K562 (cell line): ENCODE results near the gene VDR.

Experiments used
- CTCF ChIP-seq, 3 experiments: IDR thresholded peaks in 2 of 3; conservative IDR thresholded peaks in 1 of 3; 2 replicates each; pipeline ENCODE4 v1.5.1; 2011 to 2012; ENCODE audit warnings: low read length in 3 of 3, mild to moderate bottlenecking in 3 of 3, control low read depth in 2 of 3, improper control_type of control experiment in 1 of 3, inconsistent platforms in 1 of 3, low read depth in 1 of 3, mixed read lengths in 1 of 3, moderate library complexity in 1 of 3; ENCODE audit not compliant: insufficient read depth in 2 of 3
- E2F1 ChIP-seq: sonication (generic); formaldehyde crosslinking; IDR thresholded peaks from 2 replicates; pipeline ENCODE4 v1.8.1; 2023; ENCODE audit warnings: mild to moderate bottlenecking, missing genetic modification reagents, moderate library complexity
- PBX2 ChIP-seq, 2 experiments: IDR thresholded peaks in 1 of 2; conservative IDR thresholded peaks in 1 of 2; 2 replicates each; pipeline ENCODE4 v1.6.1; 2016; ENCODE audit warnings: low read depth in 2 of 2, mild to moderate bottlenecking in 1 of 2, missing compliant biosample characterization in 1 of 2, missing genetic modification characterization in 1 of 2, moderate library complexity in 1 of 2
- SIN3B ChIP-seq: fragments of 450-650 bp; IDR thresholded peaks from 2 replicates; pipeline ENCODE4 v1.6.1; 2017; ENCODE audit warnings: low read depth, mild to moderate bottlenecking, moderate library complexity
- ZBED1 ChIP-seq: IDR thresholded peaks from 2 replicates; pipeline ENCODE4 v1.6.1; 2014
- ZNF449 ChIP-seq: fragments of 250-450 bp; sonication (Bioruptor Pico); IDR thresholded peaks from 2 replicates; pipeline ENCODE4 v1.8.0; 2022; ENCODE audit warnings: moderate library complexity, mild to moderate bottlenecking, inconsistent platforms

- TF ChIP-seq SIN3B (no peak), E2F1 (CRISPR knock-in tag) (no peak), ZNF449 (CRISPR knock-in tag) (no peak), ZBED1 (no peak), CTCF (IDR thresholded peaks at IDR 0.05 in 2 of 3, conservative IDR thresholded peaks at IDR 0.05 in 1 of 3; ENCODE audit: insufficient read depth in 2 of 3, low read depth in 1 of 3, low read length in 3 of 3) (no peak), PBX2 (CRISPR knock-in tag; IDR thresholded peaks at IDR 0.05; ENCODE audit: low read depth) (no peak), PBX2 (tag; conservative IDR thresholded peaks at IDR 0.05; ENCODE audit: low read depth) (no peak)
These were observed 28.3 kb downstream of the VDR start for GRCh38 chr12:47876440-47876960.
